KMS-11 (cell line): ENCODE results near the gene WDR27.

Source experiments
- H2AFZ ChIP-seq: fragments of 200-600 bp; sonication (generic); 2 replicates; pipeline ENCODE4 v1.6.1; 2016; ENCODE audit warnings: antibody characterized with exemption, mixed run types, low read depth
- H3K27ac ChIP-seq: fragments of 200-600 bp; sonication (generic); 2 replicates; pipeline ENCODE4 v1.6.1; 2016; ENCODE audit warnings: mild to moderate bottlenecking, mixed run types
- H3K27me3 ChIP-seq: fragments of 200-600 bp; sonication (generic); 2 replicates; pipeline ENCODE4 v1.6.1; 2017; ENCODE audit warnings: mild to moderate bottlenecking, low read depth, mixed run types, moderate library complexity; ENCODE audit not compliant: insufficient read depth
- H3K36me3 ChIP-seq: fragments of 200-600 bp; sonication (generic); 2 replicates; pipeline ENCODE4 v1.6.1; 2017; ENCODE audit warnings: mild to moderate bottlenecking, mixed run types; ENCODE audit not compliant: insufficient read depth
- H3K4me1 ChIP-seq: fragments of 200-600 bp; sonication (generic); 2 replicates; pipeline ENCODE4 v1.6.1; 2016; ENCODE audit warnings: mild to moderate bottlenecking, low read depth, mixed run types; ENCODE audit not compliant: poor library complexity, severe bottlenecking
- H3K4me2 ChIP-seq: fragments of 200-600 bp; sonication (generic); 2 replicates; pipeline ENCODE4 v1.7.0; 2016; ENCODE audit warnings: mild to moderate bottlenecking, mixed run types
- H3K4me3 ChIP-seq: fragments of 200-600 bp; sonication (generic); IDR thresholded peaks from 2 replicates; pipeline ENCODE4 v1.6.1; 2017; ENCODE audit warnings: low read depth, low read length, mixed read lengths; ENCODE audit not compliant: insufficient read depth
- H3K79me2 ChIP-seq: fragments of 200-600 bp; sonication (generic); 2 replicates; pipeline ENCODE4 v1.6.1; 2016; ENCODE audit warnings: low read depth, mixed run types; ENCODE audit not compliant: insufficient read depth
- H3K9ac ChIP-seq: fragments of 200-600 bp; sonication (generic); 2 replicates; pipeline ENCODE4 v1.6.1; 2016; ENCODE audit warnings: mild to moderate bottlenecking, mixed run types
- H4K20me1 ChIP-seq: fragments of 200-600 bp; sonication (generic); 2 replicates; pipeline ENCODE4 v1.6.1; 2016; ENCODE audit warnings: mild to moderate bottlenecking, mixed run types; ENCODE audit not compliant: insufficient read depth
- TF ChIP-seq, protein P1 (sequence below): fragments of 200-600 bp; sonication (generic); conservative IDR thresholded peaks from 2 replicates; pipeline ENCODE4 v1.6.1; 2017; ENCODE audit warnings: low read depth, mild to moderate bottlenecking, antibody characterized with exemption, low read length, moderate library complexity, mixed read lengths

WDR27 gene

GRCh38 chr6:169452869-169453620, 248.8 kb downstream of the WDR27 start:
- Histone ChIP-seq H3K27ac (no peak overlapping the region), H3K4me2 (no peak overlapping the region), H3K9ac (no peak overlapping the region), H3K4me1 (no peaks in the 10 kb centered on the region), H3K4me3 (no peak overlapping the region), H4K20me1 (no peaks in the 10 kb centered on the region), H3K27me3 (no peaks in the 10 kb centered on the region), H2AFZ (no peak overlapping the region), H3K79me2 (no peaks in the 10 kb centered on the region), H3K36me3 (no peaks in the 10 kb centered on the region)
- TF ChIP-seq, protein P1, sequence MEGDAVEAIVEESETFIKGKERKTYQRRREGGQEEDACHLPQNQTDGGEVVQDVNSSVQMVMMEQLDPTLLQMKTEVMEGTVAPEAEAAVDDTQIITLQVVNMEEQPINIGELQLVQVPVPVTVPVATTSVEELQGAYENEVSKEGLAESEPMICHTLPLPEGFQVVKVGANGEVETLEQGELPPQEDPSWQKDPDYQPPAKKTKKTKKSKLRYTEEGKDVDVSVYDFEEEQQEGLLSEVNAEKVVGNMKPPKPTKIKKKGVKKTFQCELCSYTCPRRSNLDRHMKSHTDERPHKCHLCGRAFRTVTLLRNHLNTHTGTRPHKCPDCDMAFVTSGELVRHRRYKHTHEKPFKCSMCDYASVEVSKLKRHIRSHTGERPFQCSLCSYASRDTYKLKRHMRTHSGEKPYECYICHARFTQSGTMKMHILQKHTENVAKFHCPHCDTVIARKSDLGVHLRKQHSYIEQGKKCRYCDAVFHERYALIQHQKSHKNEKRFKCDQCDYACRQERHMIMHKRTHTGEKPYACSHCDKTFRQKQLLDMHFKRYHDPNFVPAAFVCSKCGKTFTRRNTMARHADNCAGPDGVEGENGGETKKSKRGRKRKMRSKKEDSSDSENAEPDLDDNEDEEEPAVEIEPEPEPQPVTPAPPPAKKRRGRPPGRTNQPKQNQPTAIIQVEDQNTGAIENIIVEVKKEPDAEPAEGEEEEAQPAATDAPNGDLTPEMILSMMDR, result no peak

GRCh38 chr6:169452117-169452868, 249.5 kb downstream of the WDR27 start:
- no peaks in the 10 kb centered on the region for H4K20me1 ChIP-seq
- H3K4me3 ChIP-seq, result no peak overlapping the region
- no peak overlapping the region for H3K9ac ChIP-seq
- H3K27me3 ChIP-seq, result no peaks in the 10 kb centered on the region
- TF ChIP-seq, protein P1, result no peak
- H3K79me2 ChIP-seq, result no peaks in the 10 kb centered on the region
- no peak overlapping the region for H3K4me2 ChIP-seq
- H3K27ac ChIP-seq, result no peak overlapping the region
- H3K4me1 ChIP-seq, result no peaks in the 10 kb centered on the region
- H2AFZ ChIP-seq, result no peak overlapping the region
- H3K36me3 ChIP-seq, result no peaks in the 10 kb centered on the region

- Histone ChIP-seq H3K27ac (no peak overlapping the region), H3K79me2 (no peaks in the 10 kb centered on the region), H3K4me3 (no peak overlapping the region), H2AFZ (no peak overlapping the region), H3K4me2 (no peak overlapping the region), H4K20me1 (no peaks in the 10 kb centered on the region), H3K9ac (no peak overlapping the region), H3K36me3 (no peaks in the 10 kb centered on the region), H3K4me1 (no peaks in the 10 kb centered on the region), H3K27me3 (no peaks in the 10 kb centered on the region)
- TF ChIP-seq, protein P1, result no peak
These were observed 250.6 kb downstream of the WDR27 start for GRCh38 chr6:169451065-169451838.

DNA sequence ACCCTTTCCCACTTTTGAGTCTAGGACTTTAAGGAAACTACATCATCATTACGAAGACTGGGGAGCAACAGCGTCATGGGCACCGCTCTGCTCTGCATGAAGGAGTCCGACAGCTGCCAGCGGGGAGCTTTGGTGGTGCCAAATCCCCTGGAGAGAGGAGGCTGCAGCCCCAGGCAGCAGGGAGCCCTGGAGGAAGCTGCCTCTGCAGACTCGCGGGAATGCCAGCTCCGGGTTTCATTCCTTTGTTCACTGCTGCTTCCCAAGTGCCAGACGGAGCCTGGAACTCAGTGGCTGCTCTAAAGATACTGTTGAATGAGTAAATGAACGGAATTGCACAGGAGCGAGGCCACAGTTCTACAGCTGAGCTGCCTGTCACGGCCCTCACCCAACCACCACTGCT, 251.7 kb downstream of the WDR27 start:
- Histone ChIP-seq H2AFZ (no peak overlapping the region), H3K79me2 (no peaks in the 10 kb centered on the region), H3K4me2 (no peak overlapping the region), H3K27ac (no peak overlapping the region), H3K4me1 (no peaks in the 10 kb centered on the region), H3K4me3 (no peak overlapping the region), H4K20me1 (no peaks in the 10 kb centered on the region), H3K9ac (no peak overlapping the region), H3K36me3 (no peaks in the 10 kb centered on the region), H3K27me3 (no peaks in the 10 kb centered on the region)
- TF ChIP-seq, protein P1, result no peak
